Astrocyte (in vitro differentiated cells and primary cell): Measurements from ENCODE around the gene AMPH.

Experiments
- EZH2 ChIP-seq: IDR thresholded peaks from 2 replicates; pipeline ENCODE4 v1.6.1; 2012; ENCODE audit warnings: mild to moderate bottlenecking, low read length, inconsistent platforms; ENCODE audit not compliant: insufficient read depth
- TF ChIP-seq, protein P1 (sequence below): IDR thresholded peaks from 2 replicates; pipeline ENCODE4 v1.5.1; 2011; ENCODE audit warnings: low read depth, mild to moderate bottlenecking, inconsistent platforms, low read length, moderate library complexity; ENCODE audit not compliant: insufficient read depth

DNA sequence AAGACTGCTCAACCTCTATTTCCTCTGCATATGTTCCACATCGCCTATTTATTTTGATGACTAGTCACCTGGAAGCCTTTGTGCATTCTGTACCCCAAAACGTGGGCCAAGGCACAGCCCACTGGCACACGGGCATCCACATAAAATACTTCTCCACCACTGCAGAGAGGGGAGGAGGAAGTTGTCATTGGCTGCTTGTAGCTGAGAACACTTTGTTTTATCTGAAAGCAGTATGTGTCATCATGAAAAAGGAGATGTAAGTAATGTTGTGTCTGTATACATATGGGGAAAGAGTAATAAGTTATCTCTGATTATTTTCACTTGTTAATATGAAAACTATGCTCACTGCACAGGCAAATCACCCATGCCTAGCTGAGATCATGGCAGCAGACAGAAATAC lies 48.2 kb upstream of the AMPH start:
- TF ChIP-seq, protein P1, sequence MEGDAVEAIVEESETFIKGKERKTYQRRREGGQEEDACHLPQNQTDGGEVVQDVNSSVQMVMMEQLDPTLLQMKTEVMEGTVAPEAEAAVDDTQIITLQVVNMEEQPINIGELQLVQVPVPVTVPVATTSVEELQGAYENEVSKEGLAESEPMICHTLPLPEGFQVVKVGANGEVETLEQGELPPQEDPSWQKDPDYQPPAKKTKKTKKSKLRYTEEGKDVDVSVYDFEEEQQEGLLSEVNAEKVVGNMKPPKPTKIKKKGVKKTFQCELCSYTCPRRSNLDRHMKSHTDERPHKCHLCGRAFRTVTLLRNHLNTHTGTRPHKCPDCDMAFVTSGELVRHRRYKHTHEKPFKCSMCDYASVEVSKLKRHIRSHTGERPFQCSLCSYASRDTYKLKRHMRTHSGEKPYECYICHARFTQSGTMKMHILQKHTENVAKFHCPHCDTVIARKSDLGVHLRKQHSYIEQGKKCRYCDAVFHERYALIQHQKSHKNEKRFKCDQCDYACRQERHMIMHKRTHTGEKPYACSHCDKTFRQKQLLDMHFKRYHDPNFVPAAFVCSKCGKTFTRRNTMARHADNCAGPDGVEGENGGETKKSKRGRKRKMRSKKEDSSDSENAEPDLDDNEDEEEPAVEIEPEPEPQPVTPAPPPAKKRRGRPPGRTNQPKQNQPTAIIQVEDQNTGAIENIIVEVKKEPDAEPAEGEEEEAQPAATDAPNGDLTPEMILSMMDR: no peak
- no peak for TF ChIP-seq EZH2
